GM18858 (cell line): Measurements from ENCODE around the gene NIT1.
A peak's percentile ranks its signal among the peaks of the same experiment; 100 is the strongest.

Source experiments
- ATAC-seq: cut with Tn5 transposase; IDR thresholded peaks from one replicate; pipeline ENCODE4 v1.9.1; 2021; ENCODE audit not compliant: unreplicated experiment

Gene NIT1, protein sequence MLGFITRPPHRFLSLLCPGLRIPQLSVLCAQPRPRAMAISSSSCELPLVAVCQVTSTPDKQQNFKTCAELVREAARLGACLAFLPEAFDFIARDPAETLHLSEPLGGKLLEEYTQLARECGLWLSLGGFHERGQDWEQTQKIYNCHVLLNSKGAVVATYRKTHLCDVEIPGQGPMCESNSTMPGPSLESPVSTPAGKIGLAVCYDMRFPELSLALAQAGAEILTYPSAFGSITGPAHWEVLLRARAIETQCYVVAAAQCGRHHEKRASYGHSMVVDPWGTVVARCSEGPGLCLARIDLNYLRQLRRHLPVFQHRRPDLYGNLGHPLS

DNA sequence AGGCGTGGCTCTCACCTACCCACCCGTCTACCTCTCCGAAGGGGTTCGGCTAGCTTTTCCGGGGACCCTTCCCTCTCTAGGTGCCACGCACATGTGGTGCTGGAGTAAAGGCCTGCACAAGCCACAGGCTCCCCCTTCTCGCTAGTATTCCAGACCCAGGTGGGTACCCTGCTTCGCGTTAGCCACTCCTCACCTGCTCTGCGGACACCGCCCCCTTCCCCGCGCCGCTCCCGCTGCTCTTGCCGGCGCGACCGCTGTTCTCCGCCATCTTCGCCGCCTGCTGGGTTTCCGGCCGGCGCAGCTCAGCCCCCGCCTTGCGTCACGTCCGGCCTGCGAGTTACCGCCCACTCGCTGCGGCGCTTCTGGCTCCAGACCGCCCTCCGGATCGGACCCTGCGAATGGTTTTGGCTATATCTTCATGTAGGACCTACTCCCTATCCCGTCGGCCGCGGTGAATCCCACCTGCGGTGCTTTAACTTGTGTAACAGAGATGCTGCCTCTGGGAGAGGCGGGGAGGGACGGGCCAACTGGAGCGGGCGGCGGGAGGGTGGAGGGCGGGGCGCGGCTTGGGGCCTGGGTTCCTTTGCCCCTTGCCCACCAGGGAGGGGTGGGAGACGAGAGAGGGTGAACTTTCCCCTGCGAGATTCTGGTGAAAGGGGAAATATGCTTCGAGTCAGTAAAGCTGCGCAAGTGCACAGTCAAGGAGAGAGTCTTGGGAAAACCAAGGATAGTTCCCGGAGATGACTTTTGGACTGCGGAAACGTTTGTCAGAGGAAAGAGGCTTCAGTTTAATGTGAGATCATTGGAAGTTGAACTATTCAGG, at the start of gene NIT1, which contains the start of gene PFDN2:
NIT1 (plus strand) TSS at position 347 of the 823 bp plus-strand sequence; CDS start at position 419, 72 bp downstream.
PFDN2 (minus strand) TSS at position 279 of the 823 bp plus-strand sequence; CDS start at position 268, 11 bp downstream.
- peak; percentile 63 for ATAC-seq

DNA sequence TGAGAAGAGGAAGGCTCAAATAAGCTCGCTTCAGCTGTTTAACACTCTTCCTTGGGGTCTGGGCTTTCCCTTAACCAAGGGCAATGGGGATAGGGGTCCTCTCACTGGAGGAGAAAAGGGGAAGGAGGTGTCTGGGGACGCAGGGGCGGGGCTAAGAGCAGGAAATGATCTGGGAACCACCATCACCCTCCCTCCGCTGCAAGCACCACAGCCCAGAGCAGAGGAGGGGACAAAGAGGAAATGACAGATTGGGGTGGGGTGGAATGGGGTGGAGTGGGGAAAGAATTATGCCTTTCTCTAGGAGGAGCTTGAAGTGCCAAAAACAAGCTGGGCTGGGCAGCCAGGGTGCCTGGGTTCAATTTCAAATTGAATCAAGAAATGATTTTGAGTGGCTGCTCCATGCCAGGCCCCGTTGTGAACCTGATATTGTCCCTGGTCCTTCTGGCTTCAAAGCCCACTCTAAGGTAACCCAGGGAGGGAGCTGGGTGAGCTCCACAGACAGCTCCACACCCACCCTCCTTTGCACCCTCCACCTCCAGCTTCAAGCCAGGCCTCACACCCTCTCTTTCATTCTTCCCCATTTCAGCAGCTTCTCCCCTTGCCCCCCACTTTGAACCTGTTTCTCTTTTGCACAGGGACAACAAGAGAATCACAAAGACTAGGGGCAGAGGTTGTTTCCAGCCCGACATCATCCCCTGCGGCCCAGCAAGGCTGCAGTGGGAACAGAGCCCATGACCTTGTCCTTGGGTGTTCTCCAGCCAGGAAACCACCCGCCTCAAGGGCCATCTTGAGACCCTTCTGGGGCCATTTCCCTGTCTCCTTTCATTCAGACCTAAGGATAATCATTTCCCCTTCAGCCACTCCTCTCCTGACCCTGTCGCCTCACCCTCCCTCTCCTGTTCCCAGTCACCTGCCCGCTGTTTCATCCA, 49.3 kb upstream of the NIT1 start:
- peak; percentile 42 for ATAC-seq

DNA sequence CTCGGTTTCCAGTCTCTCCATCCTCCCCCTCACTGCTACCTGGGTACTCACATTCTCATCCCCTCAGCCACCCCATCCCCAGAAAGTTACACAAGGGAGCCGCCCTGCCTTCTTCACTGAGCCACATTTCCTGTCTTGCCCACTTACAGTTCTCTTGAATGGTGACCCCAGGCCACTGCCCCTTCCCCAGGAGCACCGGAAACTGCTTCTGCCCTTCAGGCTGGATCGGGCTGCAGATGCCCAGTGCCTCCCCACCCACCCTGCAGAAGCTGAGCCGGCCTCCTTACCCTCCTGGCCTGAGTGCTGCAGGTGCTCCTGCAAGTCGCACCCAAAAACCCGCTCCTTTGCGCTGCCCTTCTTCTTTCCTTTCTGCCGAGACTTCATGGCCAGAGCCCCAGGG, 48.7 kb upstream of the NIT1 start:
- no peak for ATAC-seq

DNA sequence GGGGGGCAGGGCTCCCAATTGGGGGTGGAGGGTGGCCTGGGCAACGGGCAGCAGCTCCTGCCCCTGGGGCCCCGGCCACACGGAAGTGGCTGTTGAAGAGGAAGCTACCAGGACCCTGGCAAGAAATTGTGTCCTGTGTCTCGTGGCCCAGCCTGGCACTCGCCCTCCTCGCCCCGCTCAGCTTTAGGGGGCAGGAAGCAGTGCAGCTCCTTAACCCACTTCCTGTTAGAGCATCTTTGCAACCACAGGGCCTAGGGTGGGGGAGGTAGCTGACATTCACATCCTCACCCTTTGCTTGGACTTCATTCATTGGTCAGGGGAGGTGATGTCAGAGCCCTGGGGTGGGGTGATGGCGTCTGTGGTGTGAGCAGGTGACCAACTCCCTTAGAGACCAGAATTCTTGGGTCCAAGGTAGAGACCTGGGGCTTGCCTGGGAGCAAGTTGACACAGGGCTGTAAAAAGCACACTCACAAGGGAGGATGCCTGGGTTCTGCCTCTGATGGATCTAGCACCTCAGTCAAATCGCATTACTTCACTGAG, 48.1 kb upstream of the NIT1 start, which contains the start of gene ARHGAP30:
ARHGAP30 (minus strand) TSS at position 161 of the 540 bp plus-strand sequence. CDS start 267 bp downstream, outside the sequence.
- ATAC-seq = peak; percentile 71

DNA sequence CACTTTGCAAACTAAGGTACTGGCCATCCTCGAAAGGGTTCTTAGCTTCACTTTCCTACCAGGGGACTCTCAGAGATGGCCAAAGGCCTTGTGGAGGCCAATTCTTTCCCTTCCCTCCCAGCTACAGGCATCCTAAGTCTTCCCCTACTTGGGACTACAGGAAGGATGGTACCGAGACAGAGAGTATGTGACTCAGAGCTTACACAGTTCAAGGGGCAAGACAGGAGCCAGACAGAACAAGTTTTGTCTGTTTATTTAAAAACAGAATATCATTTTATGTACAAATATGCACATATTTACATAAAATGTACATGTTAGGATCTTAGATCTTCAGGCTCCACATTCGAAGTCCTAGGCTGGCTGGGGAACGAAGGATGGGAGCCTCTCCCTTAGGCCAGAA, 47.1 kb upstream of the NIT1 start:
- ATAC-seq = no peak

DNA sequence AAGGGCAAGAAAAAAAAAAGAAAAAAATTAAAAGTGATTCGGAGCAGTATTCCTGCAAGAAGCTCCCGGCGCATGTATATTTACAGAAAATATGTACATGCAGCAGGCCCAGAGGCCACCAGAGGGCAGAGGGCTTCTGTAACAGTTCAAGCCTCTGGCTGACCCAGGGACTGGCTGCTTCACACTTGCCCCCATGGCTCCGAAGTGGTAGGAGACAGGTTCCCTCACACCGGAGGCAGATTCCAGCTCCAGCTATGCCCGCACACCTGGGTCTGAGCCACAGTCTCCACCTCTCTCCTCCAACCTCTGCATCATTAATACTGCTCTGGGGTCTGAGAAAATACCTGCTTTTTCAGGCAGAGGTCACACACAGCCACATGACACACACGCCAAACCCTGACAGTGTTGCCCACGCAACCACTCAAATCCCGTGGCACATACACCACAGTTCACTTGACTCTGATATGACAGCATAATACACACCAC, 46.0 kb upstream of the NIT1 start:
- ATAC-seq = no peak

DNA sequence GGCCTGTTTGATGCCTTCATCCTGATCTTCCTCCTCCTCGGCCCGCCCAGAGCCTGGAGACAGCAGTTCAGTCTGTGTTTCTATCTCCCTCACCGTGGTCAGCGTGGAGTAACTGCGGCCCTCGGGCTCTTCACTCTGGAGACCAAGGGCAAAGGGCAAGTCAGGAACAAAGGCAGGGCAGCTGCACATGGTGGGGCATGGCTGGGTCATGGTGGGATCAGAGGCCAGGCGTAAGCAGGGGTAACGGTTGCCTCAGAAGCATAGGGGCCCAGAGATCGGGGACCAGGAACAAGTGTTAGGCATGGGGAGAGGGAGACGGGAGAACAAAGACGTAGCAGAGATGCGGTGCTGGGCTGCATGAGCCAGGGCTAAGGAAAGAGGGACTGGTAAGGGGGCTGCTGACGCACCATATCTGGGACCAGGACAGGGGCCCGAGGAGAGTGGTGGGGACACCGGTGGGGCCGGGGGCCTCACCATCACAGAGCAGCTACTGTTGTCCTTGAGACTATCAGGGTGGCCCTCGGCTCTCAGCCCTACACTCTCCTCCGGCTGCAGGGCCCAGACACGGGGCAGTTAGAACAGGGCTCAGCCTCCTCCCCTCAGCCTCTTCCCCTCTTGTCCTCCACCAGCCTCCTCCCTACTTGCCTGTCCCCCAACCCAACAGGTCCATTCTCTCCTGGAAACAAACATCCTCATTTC, 45.0 kb upstream of the NIT1 start:
- no peak for ATAC-seq

DNA sequence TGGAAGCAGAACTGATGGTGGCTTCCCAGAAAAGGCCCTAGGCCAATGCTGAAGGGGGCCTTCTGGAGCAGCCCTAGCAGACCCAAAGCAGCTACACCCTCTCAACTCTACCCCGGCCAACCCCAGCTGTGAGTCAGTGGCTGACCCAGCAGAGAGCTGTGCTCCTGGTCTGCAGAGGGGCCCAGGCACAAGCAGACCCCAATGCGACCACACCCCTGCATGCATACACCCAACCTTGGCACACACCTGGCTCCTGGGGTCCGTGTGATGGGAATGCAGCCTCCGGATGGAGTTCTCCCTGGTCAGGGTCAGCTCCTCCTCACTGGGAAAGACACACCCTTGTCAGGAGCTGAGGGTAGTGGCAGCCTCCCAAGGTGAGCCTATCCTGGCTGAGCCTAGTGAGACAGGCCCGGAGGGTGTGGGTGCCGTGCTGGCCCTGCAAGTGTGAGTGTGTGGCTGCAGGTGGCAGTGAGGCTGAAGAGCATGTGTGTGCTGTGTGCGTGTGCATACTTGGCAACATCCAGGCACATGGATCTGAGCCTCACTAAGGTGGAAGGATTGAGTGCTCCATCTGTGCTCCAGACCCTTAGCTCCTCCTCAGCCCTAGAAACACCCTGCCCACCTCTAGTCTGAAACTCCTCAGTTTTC, 44.3 kb upstream of the NIT1 start:
- ATAC-seq = no peak

DNA sequence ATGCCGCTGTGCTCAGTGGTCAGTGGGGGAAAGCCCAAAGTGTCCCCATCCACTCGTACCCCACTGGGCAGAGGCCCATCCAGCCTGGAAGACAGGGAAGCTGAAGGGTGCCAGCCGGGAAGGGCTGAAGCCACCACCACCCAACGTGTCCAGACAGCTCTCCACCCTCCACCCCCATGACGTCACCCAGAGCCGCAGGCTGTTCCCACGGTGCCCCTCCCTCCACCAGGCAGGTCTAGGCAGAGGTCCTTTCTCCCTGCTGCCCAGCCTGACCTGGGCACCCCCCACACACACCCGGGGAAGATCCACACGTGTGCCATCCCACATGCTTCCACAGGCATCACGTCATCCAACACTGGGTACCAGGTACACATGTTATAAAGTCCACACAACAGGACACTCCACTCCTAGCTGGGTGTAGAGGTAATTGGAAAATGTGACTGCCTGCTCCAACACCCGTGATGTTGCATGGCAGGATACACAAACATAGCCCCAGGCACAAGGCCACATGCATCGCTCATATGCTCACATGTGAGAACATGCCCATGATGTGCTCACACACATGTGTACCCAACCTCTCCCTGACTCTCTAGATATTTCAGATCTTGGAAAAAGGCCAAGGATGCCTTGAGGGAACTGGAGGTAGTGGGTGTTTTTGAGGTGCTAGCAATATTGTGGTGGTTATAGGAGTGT, 43.1 kb upstream of the NIT1 start:
- ATAC-seq = no peak

DNA sequence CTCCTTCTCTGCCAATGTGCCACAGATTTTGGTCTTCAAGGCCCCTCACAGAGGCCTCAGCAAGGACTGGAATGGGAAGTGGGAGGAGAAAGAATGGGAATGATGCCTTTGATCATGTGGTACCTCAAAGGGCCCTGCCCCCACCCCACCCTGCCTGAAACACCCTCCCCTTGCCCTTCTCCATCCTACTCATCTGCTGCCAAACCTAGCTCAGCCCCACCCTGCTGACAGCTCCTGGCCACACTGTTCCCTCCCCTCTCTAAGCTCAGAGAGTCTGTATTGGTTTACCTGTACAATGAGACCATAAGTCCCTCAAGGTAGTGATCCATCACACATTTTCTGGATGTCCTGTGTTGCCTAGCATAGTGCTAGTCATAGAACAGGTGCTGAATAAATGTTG, 41.5 kb upstream of the NIT1 start:
- no peak for ATAC-seq

DNA sequence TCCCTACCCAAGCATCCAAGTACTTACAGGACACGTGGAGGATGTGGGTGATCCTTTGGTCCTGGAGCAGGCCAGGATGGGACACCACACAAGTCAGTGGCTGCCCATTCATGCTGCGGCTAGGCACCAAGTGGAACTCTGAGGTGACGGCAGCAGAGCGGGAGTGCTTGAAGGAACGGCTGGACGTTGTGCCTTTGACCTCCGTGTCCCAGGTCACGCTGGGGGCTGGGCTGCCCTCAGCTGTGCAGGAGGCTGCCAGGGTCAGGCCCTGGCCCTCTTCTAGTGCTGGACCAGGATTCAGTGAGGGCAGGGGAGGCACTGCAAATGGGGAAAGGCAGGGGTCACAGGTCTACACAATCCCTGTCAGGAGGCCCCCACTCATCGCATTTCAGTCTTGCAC, 40.5 kb upstream of the NIT1 start:
- ATAC-seq = no peak

DNA sequence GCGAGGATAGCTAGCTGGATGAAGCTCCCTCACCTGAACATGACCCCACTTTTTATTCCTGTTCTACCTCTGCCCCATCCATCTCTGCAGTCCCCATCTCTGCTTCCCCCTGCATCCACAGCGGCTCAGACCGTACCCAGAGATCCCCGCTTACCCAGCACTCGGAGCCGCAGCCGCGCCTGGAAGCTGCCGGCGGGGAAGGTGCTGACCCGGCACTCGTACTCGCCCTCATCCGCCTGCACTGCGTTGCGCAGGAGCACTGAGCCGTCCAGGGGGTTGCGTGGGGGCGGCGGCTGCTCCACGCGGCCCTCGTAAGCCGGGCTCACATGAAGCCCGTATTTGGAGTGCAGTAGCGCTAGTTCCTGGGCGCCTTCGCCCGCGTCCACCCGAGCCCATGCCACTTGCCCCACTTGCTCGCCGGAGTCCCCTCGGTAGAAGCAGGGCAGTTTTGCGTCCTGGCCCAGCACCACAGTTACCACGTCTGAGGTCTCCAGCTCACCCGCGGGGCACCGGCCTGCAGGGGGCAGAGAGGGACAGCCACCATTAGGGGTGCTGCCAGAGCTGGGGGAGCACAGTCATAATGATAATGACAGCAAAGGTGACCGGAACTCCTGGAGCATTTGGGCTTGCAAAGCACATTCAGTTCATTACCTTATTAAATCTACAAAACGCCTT, 38.3 kb upstream of the NIT1 start:
- no peak for ATAC-seq

DNA sequence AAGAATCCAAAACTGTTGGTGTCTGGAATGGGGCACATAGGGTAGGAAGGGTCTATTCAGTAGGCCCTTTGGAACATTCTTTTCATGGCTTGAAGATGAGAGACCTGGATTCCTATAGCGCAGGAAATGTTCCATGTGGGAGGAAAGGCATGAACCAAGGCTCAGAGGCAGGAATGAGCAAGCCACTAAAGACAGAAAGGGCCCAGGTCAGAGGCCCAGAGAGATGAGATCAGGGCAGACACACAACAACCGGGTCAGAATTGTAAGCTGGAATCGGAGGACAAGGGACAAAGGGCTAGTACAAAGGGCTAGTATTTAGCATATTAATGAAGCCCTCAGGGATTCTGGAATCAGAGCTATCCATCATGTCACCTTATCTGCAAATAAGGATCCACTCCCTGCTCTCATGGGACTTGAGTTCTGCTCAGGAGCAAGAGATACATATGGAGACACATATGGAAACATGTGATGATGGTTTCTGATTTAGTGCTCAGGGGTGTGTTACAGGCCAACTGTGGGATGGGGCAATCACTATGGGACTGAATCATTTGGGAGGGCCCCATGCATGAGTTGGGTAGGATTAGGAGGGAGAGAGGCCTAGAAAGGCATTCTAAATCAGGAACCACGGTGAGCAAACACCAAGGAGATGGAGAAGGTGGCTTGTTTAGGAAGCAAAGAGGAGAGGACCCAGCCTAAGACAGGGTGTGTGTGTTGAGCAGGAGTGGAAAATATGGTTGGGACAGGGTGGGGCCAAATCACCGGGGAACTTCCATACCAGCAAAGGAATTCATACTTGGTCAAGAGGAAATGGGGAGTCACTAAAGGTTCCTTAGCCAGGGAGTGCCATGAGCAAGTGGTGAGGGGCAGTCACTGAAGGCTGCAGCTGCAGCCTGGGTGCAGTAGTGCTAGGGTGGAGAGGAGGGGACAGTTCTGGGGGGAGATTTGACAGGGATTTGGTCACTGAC, 37.2 kb upstream of the NIT1 start:
- no peak for ATAC-seq

DNA sequence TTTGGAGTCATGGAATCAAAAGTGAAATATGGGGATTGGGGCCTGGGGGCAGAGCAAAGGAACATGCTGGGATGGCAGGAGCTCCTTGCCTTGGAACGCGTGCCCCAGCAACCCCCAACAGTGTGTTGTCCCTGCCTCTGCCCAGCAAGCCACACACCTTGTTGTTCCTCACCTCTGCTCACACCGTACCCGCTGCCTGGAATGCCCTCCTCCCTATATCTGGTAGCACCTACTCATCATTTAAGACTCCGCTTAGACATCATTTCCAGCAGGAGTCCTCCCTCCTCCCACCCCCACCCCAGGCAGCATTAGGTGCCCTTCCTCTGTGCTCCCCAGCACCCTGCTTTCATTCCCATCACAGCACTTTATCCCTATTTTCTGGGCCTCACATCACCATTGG, 36.4 kb upstream of the NIT1 start:
- ATAC-seq = no peak

DNA sequence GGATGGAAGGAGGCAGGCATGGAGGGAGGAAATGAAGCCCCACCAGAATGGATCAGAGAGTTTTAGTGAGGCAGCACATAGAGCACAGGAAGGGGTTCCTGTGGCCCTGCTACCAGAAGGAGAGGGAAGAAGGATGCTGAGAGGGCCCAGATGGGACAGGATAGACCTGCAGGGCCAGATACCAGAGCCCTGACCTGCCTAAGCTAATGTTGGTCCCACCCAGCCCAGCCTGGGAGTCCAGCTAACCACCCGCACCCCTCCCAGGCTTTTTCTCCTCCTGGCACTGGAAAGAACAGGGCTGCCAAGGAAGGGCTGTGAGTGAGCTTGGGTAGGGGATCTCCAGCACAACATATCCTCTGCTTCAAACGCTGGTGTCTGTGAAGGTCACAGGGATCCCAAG, 35.4 kb upstream of the NIT1 start:
- no peak for ATAC-seq

DNA sequence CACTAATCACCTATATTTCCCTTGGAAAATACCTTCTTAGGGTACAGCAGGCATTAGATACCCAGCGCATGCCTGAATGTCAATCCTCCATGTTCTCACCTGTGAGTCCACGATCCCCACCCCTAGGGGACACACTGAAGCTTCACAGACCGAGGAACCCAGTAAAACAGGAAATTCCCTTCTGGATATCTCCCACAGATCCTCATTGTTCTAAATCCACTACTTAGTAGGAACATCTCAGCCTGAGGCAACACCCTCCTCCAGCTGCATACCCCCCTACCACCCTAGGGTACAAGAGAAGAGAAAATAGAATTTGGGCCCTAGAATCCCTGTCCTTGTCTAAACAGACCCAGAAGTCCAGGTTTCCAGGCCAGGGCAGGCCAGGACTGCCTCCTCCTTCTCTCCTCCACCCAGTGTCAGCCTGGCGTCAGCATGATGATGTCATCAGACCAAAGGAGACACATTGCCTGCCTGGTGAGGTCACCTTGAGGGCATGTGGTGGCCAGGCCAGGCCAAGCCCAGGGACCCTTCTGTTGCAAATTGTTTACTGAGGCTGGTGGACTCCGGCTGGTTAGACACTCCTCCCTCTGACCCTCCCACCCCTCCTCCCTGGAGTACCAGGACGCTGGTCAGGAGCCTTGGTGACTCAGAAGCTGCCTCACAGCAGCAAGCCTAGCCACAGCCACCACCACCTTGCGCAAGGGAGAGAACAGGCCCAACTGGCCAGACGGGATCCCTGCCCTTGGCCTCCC, 34.7 kb upstream of the NIT1 start:
- no peak for ATAC-seq
